Sigmoid colon (tissue), 3 donors: ENCODE measurements around the gene ECI1.

Experiments
- CTCF ChIP-seq, 4 experiments: fragments of 450-650 bp in 3 of 4; fragments of 200-600 bp in 1 of 4; IDR thresholded peaks; one replicate each; pipeline ENCODE4 v1.5.1; 2016 to 2019; ENCODE audit warnings: antibody characterized with exemption in 4 of 4, mild to moderate bottlenecking in 3 of 4, moderate library complexity in 2 of 4
- POLR2A ChIP-seq, 2 donors: fragments of 450-650 bp; IDR thresholded peaks; one replicate each; pipeline ENCODE4 v1.6.1; 2016; ENCODE audit warnings: antibody characterized with exemption in 2 of 2, mild to moderate bottlenecking in 2 of 2, moderate library complexity in 2 of 2

- TF ChIP-seq CTCF (IDR thresholded peaks at IDR 0.05) (no peak), POLR2A (IDR thresholded peaks at IDR 0.05) (no peak)
Observed at GRCh38 chr16:2298621-2299020, 47.2 kb upstream of the ECI1 start.
